Activated naive CD4-positive, alpha-beta T cell treated with anti-CD3 and anti-CD28 coated beads for 36 hours (primary cell): ENCODE data around the gene NINJ1. TPM values are rescaled to one million over a fixed set of nuclear protein-coding genes. Genes with fewer than 3 reads are reported as not detected.
"Not testable (repeated sequence)": the region's sequence is repeated elsewhere in the genome, so short reads cannot be mapped to it uniquely, and the experiment has no call there.

Experiments used
- CTCF ChIA-PET: fragments of 350-600 bp; sonication (Branson Sonifier 250); formaldehyde crosslinking; loops from one replicate; lab custom pipeline; 2021; ENCODE audit warnings: antibody characterized with exemption; lab: Charles Lee
- DNase-seq: peaks from one replicate; pipeline ENCODE4 v3.0.0-alpha.2; 2020
- H3K27ac Mint-ChIP-seq: one replicate; pipeline ENCODE4 v1.8.0; 2021; ENCODE audit warnings: mild to moderate bottlenecking, mixed read lengths
- H3K27me3 Mint-ChIP-seq: one replicate; pipeline ENCODE4 v1.8.0; 2021; ENCODE audit warnings: low read depth, mixed read lengths
- H3K36me3 Mint-ChIP-seq: one replicate; pipeline ENCODE4 v1.8.0; 2021; ENCODE audit warnings: low read depth, mixed read lengths
- H3K4me1 Mint-ChIP-seq: one replicate; pipeline ENCODE4 v1.8.0; 2021; ENCODE audit warnings: low read depth, mixed read lengths
- H3K4me3 Mint-ChIP-seq: one replicate; pipeline ENCODE4 v1.8.0; 2021; ENCODE audit warnings: mild to moderate bottlenecking, moderate library complexity, mixed read lengths
- H3K9me3 Mint-ChIP-seq: one replicate; pipeline ENCODE4 v1.8.0; 2021; ENCODE audit warnings: mixed read lengths
- intact Hi-C: fragments of 100-400 bp; cut with micrococcal nuclease; formaldehyde crosslinking; loops from one replicate; pipeline ENCODE4 v1.15.1; 2023
- total RNA-seq, 2 experiments: library from RNA; stranded (reverse); gene quantifications; one replicate each; pipeline ENCODE4 v1.2.3, GENCODE V29; 2021

NINJ1 gene
- total RNA-seq, 2 experiments from 2014 or later = 93.9 to 96.9 TPM

- CTCF ChIA-PET = interaction anchor here (1.0 to 2.9 kb wide), 5 partner anchors 14 to 411 kb away, joined by 3 to 8 read pairs (median 4); no protein-coding TSS in a partner anchor
- H3K4me3 Mint-ChIP-seq = no peak overlapping the region
- H3K4me1 Mint-ChIP-seq = peaks cover 20% of the 10 kb centered on the region
- no peaks in the 10 kb centered on the region for H3K27me3 Mint-ChIP-seq
- DNase-seq = no peak
- peaks cover 2% of the 10 kb centered on the region for H3K36me3 Mint-ChIP-seq
- H3K27ac Mint-ChIP-seq = peak overlapping the region; percentile 65
- H3K9me3 Mint-ChIP-seq = peaks cover 3% of the 10 kb centered on the region
- intact Hi-C loops = loop anchor here (1.0 to 10.0 kb wide), 5 partner anchors 10 to 799 kb away; partner anchors contain the start of genes BARX1 and ZNF484
These were observed 21.8 kb upstream of the NINJ1 start for GRCh38 chr9:93155716-93156474.

GRCh38 chr9:93154293-93154903 is 20.3 kb upstream of the NINJ1 start:
- Mint-ChIP-seq H3K9me3 (peaks cover 4% of the 10 kb centered on the region), H3K36me3 (peaks cover 2% of the 10 kb centered on the region), H3K4me3 (no peak overlapping the region), H3K27ac (no peak overlapping the region), H3K4me1 (peaks cover 25% of the 10 kb centered on the region), H3K27me3 (no peaks in the 10 kb centered on the region)
- CTCF ChIA-PET = interaction anchor here (0.6 to 2.9 kb wide), 11 partner anchors 8 to 163 kb away, joined by 3 to 13 read pairs (median 3); no protein-coding TSS in a partner anchor
- intact Hi-C loops = loop anchor here (10.0 kb wide), 1 partner anchor 800 kb away; the partner anchor contains the start of gene BARX1
- peak; percentile 75 for DNase-seq

- H3K4me3 Mint-ChIP-seq = no peak overlapping the region
- intact Hi-C loops = loop anchor here (10.0 kb wide), 1 partner anchor 804 kb away; the partner anchor contains the start of gene BARX1
- H3K27ac Mint-ChIP-seq = no peak overlapping the region
These were observed 17.2 kb upstream of the NINJ1 start for GRCh38 chr9:93151097-93151784.

GRCh38 chr9:93149361-93149760 is 15.3 kb upstream of the NINJ1 start:
- intact Hi-C loops = loop anchor here (1.0 to 5.0 kb wide), 3 partner anchors 147 to 304 kb away; partner anchors contain the start of gene FAM120AOS
- Mint-ChIP-seq H3K27ac (peak overlapping the region; percentile 96), H3K36me3 (peaks cover 30% of the 10 kb centered on the region), H3K4me1 (peaks cover 50% of the 10 kb centered on the region), H3K27me3 (no peaks in the 10 kb centered on the region), H3K9me3 (peaks cover 27% of the 10 kb centered on the region), H3K4me3 (peak overlapping the region; percentile 64)
- no peak for DNase-seq
- CTCF ChIA-PET = interaction anchor here (1.4 to 2.1 kb wide), 3 partner anchors 14 to 41 kb away, joined by 4 to 7 read pairs (median 7); partner anchors contain the start of gene NINJ1

More at GRCh38 chr9:93151097-93151784, 17.2 kb upstream of the NINJ1 start:
- Mint-ChIP-seq H3K4me1 (peaks cover 41% of the 10 kb centered on the region), H3K9me3 (peaks cover 23% of the 10 kb centered on the region), H3K27me3 (no peaks in the 10 kb centered on the region), H3K36me3 (peaks cover 26% of the 10 kb centered on the region)
- no peak for DNase-seq
- CTCF ChIA-PET = interaction anchor here (1.3 to 2.1 kb wide), 2 partner anchors 16 to 195 kb away, joined by 3 to 7 read pairs; partner anchors contain the start of gene NINJ1

GRCh38 chr9:93148721-93149120 is 14.7 kb upstream of the NINJ1 start:
- Mint-ChIP-seq H3K4me3 (peak overlapping the region; percentile 64), H3K27ac (peak overlapping the region; percentile 96), H3K4me1 (peaks cover 57% of the 10 kb centered on the region), H3K9me3 (peaks cover 27% of the 10 kb centered on the region), H3K27me3 (no peaks in the 10 kb centered on the region), H3K36me3 (peaks cover 30% of the 10 kb centered on the region)
- DNase-seq = peak; percentile 59
- intact Hi-C loops = loop anchor here (1.0 to 5.0 kb wide), 3 partner anchors 146 to 305 kb away; partner anchors contain the start of gene FAM120AOS
- CTCF ChIA-PET = interaction anchor here (1.4 to 1.9 kb wide), 2 partner anchors 40 to 41 kb away, joined by 4 to 7 read pairs; no protein-coding TSS in a partner anchor

GRCh38 chr9:93147632-93148031 is 13.6 kb upstream of the NINJ1 start:
- peaks cover 63% of the 10 kb centered on the region for H3K4me1 Mint-ChIP-seq
- peaks cover 27% of the 10 kb centered on the region for H3K9me3 Mint-ChIP-seq
- no peak for DNase-seq
- CTCF ChIA-PET = no interaction called here
- no peaks in the 10 kb centered on the region for H3K27me3 Mint-ChIP-seq
- intact Hi-C loops = loop anchor here (2.0 to 5.0 kb wide), 6 partner anchors 39 to 193 kb away; partner anchors contain the start of gene CARD19
- peak overlapping the region; percentile 96 for H3K27ac Mint-ChIP-seq
- peak overlapping the region; percentile 41 for H3K4me3 Mint-ChIP-seq
- H3K36me3 Mint-ChIP-seq = peaks cover 30% of the 10 kb centered on the region

- peak; percentile 83 for DNase-seq
These were observed 12.6 kb upstream of the NINJ1 start for GRCh38 chr9:93146696-93147095.

GRCh38 chr9:93143830-93144530 is 9.9 kb upstream of the NINJ1 start:
- peaks cover 24% of the 10 kb centered on the region for H3K9me3 Mint-ChIP-seq
- CTCF ChIA-PET = interaction anchor here (0.5 to 1.9 kb wide), 3 partner anchors 10 to 170 kb away, joined by 3 to 13 read pairs (median 3); no protein-coding TSS in a partner anchor
- intact Hi-C loops = no loop called here
- H3K36me3 Mint-ChIP-seq = peaks cover 26% of the 10 kb centered on the region
- no peaks in the 10 kb centered on the region for H3K27me3 Mint-ChIP-seq
- DNase-seq = peak; percentile 67
- peak overlapping the region; percentile 79 for H3K27ac Mint-ChIP-seq
- H3K4me3 Mint-ChIP-seq = no peak overlapping the region
- H3K4me1 Mint-ChIP-seq = peaks cover 68% of the 10 kb centered on the region

More at GRCh38 chr9:93146696-93147095, 12.6 kb upstream of the NINJ1 start:
- peak overlapping the region; percentile 96 for H3K27ac Mint-ChIP-seq
- CTCF ChIA-PET = interaction anchor here (1.0 kb wide), 2 partner anchors 8 to 83 kb away, joined by 3 read pairs; no protein-coding TSS in a partner anchor
- H3K27me3 Mint-ChIP-seq = not testable (repeated sequence)
- H3K9me3 Mint-ChIP-seq = peaks cover 27% of the 10 kb centered on the region
- H3K36me3 Mint-ChIP-seq = peaks cover 30% of the 10 kb centered on the region
- H3K4me3 Mint-ChIP-seq = peak overlapping the region; percentile 66
- intact Hi-C loops = loop anchor here (1.0 to 5.0 kb wide), 9 partner anchors 10 to 192 kb away; partner anchors contain the start of genes CARD19 and NINJ1
- H3K4me1 Mint-ChIP-seq = peaks cover 71% of the 10 kb centered on the region

- H3K4me1 Mint-ChIP-seq = peaks cover 63% of the 10 kb centered on the region
- intact Hi-C loops = no loop called here
- DNase-seq = no peak
- CTCF ChIA-PET = interaction anchor here (0.8 to 2.0 kb wide), 3 partner anchors 13 to 33 kb away, joined by 3 to 7 read pairs (median 3); no protein-coding TSS in a partner anchor
- peaks cover 12% of the 10 kb centered on the region for H3K36me3 Mint-ChIP-seq
- peaks cover 11% of the 10 kb centered on the region for H3K9me3 Mint-ChIP-seq
- H3K27ac Mint-ChIP-seq = no peak overlapping the region
- H3K4me3 Mint-ChIP-seq = no peak overlapping the region
- no peaks in the 10 kb centered on the region for H3K27me3 Mint-ChIP-seq
These were observed 7.9 kb upstream of the NINJ1 start for GRCh38 chr9:93141771-93142483.

GRCh38 chr9:93139365-93140182 is 5.5 kb upstream of the NINJ1 start:
- no peaks in the 10 kb centered on the region for H3K36me3 Mint-ChIP-seq
- no peaks in the 10 kb centered on the region for H3K9me3 Mint-ChIP-seq
- no peak overlapping the region for H3K27ac Mint-ChIP-seq
- intact Hi-C loops = no loop called here
- peaks cover 65% of the 10 kb centered on the region for H3K4me1 Mint-ChIP-seq
- no peak overlapping the region for H3K4me3 Mint-ChIP-seq
- no peaks in the 10 kb centered on the region for H3K27me3 Mint-ChIP-seq
- CTCF ChIA-PET = interaction anchor here (0.5 to 2.0 kb wide), 2 partner anchors 31 to 150 kb away, joined by 4 to 7 read pairs; no protein-coding TSS in a partner anchor
- no peak for DNase-seq
